GM06990 (cell line): Measurements from ENCODE around the gene PRKCB.

Experiments
- DNase-seq: peaks from one replicate; pipeline ENCODE4 v3.0.0-alpha.2; 2011; ENCODE audit not compliant: insufficient read length; ENCODE audit errors: extremely low read depth
- H3K27me3 ChIP-seq: replicated peaks from 2 replicates; pipeline ENCODE4 v1.6.0; 2011; ENCODE audit warnings: low read length; ENCODE audit not compliant: control insufficient read depth, insufficient read depth
- H3K36me3 ChIP-seq: 2 replicates; pipeline ENCODE4 v1.5.1; 2011; ENCODE audit warnings: low read length; ENCODE audit not compliant: control insufficient read depth, insufficient read depth
- H3K4me3 ChIP-seq: replicated peaks from 2 replicates; pipeline ENCODE4 v1.5.1; 2011; ENCODE audit warnings: low read depth, mild to moderate bottlenecking, control low read depth, low read length
- TF ChIP-seq, protein P1 (sequence below): IDR thresholded peaks from 2 replicates; pipeline ENCODE4 v1.5.1; 2011; ENCODE audit warnings: low read length, control low read depth, mild to moderate bottlenecking, inconsistent platforms; ENCODE audit not compliant: insufficient read depth, poor library complexity, severe bottlenecking

The PRKCB gene

DNA sequence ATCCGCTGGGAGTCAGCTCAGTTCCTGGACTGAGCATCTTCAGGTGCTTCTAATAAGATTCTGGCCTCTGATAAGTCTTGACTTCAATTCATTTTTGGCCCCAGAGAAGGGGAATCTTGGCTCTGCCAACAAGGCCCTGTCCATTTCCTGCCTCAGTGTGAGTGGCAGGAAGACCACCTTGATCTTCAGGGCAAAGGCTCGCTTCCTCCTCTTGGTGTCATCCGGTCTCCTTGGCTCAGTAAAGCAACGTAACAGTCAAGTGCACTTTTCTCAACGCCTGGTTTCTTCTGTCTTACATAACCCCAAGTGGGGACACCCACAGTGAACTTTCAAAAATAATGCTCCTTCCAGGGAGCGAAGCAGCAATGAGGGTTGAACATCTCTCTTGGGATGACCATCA lies 169.8 kb downstream of the PRKCB start:
- no peak overlapping the region for H3K4me3 ChIP-seq
- no peak for DNase-seq
- H3K36me3 ChIP-seq: peaks cover 2% of the 10 kb centered on the region
- TF ChIP-seq, protein P1, sequence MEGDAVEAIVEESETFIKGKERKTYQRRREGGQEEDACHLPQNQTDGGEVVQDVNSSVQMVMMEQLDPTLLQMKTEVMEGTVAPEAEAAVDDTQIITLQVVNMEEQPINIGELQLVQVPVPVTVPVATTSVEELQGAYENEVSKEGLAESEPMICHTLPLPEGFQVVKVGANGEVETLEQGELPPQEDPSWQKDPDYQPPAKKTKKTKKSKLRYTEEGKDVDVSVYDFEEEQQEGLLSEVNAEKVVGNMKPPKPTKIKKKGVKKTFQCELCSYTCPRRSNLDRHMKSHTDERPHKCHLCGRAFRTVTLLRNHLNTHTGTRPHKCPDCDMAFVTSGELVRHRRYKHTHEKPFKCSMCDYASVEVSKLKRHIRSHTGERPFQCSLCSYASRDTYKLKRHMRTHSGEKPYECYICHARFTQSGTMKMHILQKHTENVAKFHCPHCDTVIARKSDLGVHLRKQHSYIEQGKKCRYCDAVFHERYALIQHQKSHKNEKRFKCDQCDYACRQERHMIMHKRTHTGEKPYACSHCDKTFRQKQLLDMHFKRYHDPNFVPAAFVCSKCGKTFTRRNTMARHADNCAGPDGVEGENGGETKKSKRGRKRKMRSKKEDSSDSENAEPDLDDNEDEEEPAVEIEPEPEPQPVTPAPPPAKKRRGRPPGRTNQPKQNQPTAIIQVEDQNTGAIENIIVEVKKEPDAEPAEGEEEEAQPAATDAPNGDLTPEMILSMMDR: no peak
- no peaks in the 10 kb centered on the region for H3K27me3 ChIP-seq

DNA sequence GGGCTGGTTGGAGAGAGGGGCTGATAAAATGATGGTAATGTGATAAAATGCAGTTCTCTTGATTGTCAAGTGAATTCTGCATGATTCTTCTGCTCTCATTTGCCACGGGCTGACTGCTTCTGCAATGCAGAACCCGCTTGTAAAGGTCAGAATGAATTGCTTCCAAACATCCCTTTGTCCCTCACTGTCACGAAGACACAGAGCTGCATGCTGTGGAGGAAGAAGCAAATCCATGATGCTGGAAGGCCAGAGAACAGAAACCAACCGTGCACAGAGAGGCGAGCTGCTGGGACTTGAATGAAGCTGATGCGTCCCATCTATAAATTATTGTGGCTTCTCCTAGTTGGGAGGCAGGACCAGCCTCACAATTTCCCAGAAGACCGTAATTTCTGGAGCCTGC lies 171.6 kb downstream of the PRKCB start:
- H3K36me3 ChIP-seq: peaks cover 2% of the 10 kb centered on the region
- no peak for DNase-seq
- H3K4me3 ChIP-seq: no peak overlapping the region
- TF ChIP-seq, protein P1: no peak
- no peaks in the 10 kb centered on the region for H3K27me3 ChIP-seq

DNA sequence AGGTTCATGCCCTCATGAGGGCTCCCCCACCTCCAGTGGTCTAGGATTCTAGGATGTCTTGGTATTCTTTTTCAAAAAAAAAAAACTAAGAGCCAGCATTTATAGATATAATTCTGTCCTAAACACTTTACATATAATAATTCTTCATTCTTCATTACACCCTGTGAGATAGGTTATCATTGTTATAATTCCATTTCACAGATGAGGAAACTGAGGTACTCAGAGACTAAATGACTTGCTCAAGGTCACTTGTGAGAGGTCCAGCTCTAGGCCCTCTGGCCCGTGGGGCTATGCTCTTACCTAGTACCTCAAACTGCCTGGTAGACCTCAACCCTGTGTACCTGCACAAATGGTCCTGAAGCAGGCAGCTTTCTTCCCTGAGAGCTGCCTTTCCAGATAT lies 172.2 kb downstream of the PRKCB start:
- DNase-seq: no peak
- Histone ChIP-seq H3K4me3 (no peak overlapping the region), H3K36me3 (no peaks in the 10 kb centered on the region; the same call in none of the 2 replicates), H3K27me3 (no peaks in the 10 kb centered on the region)
- TF ChIP-seq, protein P1: no peak

DNA sequence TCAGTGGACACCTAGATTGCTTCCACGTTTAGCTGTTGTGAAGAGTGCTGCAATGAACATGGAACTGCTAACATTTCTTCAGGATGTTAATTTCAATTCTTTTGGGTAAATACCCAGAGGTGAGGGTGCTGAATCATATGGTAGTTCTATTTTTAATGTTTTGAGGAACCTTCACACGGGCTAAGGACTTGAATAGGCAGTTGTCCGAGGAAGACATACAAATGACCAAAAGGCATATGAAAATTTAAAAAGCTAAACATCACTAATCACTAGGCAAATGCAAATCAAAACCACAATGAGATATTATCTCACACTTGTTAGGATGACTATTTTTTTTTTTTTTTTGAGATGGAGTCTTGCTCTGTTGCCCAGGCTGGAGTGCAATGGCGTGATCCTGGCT lies 173.3 kb downstream of the PRKCB start:
- H3K36me3 ChIP-seq: no peaks in the 10 kb centered on the region; the same call in none of the 2 replicates
- H3K4me3 ChIP-seq: no peak overlapping the region
- no peak for DNase-seq
- TF ChIP-seq, protein P1: no peak
- no peaks in the 10 kb centered on the region for H3K27me3 ChIP-seq

DNA sequence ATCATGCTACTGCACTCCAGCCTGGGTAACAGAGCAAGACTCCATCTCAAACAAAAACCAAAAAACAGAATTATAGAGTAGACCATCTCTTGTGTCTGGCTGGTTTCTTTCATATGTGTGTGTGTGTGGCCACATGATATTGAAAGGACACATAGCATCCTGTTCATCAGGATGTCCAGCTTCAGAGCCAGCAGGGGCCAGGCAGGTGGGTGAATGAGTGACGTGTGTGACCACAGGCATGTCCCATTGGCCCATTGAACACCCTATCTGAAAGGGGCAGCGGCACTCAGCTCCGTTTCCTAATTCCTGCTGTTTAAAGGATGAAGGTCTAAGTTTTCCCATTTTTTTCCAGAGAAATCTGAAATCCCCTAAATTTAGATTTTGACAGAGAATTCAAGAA lies 174.2 kb downstream of the PRKCB start:
- TF ChIP-seq, protein P1: no peak
- Histone ChIP-seq H3K36me3 (no peaks in the 10 kb centered on the region; the same call in none of the 2 replicates), H3K4me3 (no peak overlapping the region), H3K27me3 (no peaks in the 10 kb centered on the region)
- no peak for DNase-seq

DNA sequence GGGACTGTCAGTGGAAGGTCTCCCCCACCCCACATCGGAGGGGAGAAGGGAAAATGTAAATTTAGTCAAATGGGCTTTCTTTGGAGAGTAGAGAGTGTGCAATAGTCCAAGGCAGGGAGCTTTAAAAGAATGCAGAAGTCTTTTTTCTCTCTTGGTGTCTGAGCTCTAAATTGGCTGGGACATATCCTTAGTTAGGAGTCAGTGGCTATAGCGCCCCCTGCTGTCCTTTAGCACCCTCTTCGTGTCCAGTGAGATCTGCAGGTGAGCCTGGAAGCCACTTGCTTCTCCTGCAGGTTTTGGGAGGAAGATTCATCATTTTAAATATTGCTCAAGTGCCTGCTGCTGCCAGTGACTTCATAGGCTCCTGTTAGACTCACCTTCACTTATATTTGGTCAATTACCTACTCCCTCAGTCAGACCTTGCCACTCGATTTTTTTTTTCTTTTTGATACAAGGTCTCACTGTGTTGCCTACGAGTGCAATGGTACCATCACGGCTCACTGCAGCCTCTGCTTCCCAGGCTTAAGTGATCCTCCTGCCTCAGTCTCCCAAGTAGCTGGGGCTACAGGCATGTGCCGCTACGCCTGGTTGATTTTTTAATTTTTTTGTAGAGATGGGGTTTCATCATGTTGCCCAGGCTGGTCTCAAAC lies 174.8 kb downstream of the PRKCB start:
- Histone ChIP-seq H3K4me3 (no peak overlapping the region), H3K27me3 (no peaks in the 10 kb centered on the region), H3K36me3 (no peaks in the 10 kb centered on the region; the same call in none of the 2 replicates)
- TF ChIP-seq, protein P1: peak; percentile 82
- DNase-seq: no peak
